ENCODE measurements around the gene FPR3.
"Not testable (repeated sequence)": the region's sequence is repeated elsewhere in the genome, so short reads cannot be mapped to it uniquely, and the experiment has no call there.

Gene FPR3, protein sequence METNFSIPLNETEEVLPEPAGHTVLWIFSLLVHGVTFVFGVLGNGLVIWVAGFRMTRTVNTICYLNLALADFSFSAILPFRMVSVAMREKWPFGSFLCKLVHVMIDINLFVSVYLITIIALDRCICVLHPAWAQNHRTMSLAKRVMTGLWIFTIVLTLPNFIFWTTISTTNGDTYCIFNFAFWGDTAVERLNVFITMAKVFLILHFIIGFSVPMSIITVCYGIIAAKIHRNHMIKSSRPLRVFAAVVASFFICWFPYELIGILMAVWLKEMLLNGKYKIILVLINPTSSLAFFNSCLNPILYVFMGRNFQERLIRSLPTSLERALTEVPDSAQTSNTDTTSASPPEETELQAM

DNA sequence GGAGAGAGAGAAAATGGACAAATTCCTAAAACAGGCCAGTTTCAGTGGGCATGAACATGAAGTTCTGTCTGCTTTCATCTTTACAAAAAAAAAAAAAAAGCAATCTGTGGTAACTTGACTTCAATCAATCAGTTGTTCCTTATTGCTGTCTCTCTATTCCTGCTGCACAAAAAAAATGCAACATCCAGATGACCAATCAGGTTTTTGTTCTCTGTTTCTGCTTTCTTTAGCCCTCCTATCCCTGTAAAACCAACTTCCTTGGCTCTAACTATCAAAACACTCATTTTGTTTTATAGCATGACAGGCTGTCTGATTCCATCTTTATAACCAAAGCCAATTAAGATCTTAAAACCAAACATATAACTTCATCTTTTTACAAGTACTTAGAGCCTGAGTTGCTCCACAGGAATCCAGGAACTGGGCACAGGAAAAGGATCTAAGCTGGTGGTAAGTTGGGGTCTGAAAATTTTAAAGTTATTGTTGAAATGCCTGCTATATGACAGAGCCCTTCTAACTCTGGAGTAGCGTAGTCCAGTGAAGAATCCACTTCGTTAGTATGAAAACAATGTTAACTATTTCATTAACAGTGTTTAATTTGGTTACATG lies at the start of gene FPR3:
TSS of gene FPR3 (plus strand) at position 273 of the 606 bp plus-strand sequence. CDS start 28,592 bp downstream, outside the sequence.
- DNase-seq = no peak

DNA sequence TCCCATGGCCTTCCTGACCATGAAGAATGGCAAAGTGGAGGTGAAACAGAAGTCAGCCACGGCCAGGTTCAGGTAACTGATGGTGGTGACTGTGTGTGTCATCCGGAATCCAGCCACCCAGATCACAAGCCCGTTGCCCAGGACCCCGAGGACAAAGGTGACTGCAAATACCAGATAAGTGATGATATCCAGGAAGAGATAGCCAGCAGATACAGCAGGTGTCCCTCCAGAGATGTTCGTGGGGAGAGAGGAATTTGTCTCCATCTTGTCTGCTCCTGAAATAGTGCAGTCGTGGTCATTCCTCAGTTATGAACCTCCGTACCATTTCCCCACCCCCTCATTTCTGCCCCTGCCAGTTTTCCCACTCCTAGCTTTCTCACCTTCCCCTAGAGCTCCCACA lies 48.2 kb upstream of the FPR3 start:
- DNase-seq = no peak

DNA sequence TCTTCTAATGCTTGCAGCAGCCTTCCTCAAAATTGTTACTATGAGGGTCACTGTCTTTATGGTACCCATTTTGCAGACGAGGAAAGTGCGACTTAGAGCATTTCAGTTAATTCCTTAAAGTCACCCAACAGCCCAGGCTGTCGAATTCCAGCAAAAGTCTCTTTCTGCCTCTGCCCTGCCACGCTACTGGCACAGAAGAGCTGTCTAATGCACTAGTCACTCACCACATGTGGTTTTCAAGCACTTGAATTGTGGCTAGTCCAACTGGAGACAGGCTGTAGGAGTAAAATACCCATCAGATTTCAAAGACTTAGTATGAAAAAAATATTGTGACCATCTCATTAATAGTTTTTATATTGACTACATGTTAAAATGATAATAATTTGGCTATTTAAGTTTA lies 45.0 kb upstream of the FPR3 start:
- DNase-seq = no peak

DNA sequence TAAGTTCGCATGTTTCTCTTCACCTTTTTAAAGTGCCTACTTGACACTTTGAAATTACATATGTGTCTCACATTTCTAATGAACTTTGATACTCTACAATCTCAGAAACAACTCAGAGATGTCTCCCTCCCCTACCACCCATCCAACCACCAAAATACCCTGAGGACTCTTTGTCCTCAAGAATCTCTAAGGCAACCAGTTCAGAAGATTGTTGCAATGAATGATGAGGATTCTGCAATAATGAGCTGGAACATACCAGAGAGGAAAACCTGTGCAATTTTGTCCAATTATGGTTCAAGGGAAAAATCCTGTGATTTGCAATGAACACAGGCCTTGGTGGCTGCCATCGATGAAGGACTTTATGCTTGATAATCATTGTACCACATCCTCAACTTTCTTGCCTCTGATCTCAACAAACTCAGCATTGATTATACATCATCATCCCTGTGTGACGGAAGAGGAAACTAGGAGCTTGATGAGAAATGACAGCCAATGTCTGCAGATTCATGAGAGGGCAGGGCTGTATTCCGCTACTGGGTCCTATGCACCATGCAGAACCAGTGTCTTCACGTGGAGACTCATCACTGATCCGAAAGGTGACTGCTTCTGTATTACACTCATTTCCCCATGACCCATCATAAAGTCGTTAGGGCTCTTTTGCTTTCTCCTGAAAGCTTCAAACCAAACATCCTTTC lies 44.4 kb upstream of the FPR3 start:
- DNase-seq = no peak

DNA sequence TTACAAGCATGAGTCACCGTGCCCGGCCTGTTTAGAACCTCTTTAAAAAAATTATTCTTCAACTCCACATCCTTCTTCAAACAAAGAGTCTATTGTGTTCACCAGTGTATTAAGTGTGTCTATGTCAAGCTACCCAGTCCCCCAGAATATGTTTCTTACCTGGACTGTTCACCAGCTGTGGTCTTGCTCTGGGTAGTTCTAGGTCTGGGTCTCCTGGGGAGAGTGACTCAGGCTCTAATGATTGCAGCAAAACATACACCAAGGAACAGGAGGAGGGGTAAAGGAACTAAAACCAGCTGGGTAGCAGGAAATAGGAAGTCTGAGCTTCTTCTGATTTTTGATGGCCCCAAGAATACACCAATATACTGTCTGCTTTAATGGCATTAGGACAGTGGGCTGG lies 43.3 kb upstream of the FPR3 start, which contains the start of gene FPR1:
TSS of gene FPR1 (minus strand) at position 224 of the 400 bp plus-strand sequence. CDS start 4,884 bp downstream, outside the sequence.
- DNase-seq = peak; percentile 5

DNA sequence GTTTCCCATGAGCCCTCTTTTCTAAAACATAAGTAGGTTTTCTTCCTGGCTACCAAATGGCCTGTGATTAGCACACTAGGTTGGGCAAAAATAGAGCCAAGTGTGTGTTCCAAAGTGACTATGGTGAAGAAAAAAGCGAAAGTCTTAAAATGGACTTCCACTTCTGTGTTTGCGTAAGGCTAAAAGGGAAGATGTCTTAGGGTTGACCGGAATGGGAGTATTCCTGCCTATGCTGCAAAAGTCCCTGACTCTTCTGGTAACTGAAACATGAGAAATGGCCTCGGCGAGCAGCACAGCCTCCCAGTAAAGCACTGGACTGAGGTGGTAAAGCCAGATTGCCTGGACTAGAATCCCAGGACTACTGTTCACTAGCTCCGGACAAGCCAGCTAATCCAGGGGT lies 40.8 kb upstream of the FPR3 start:
- no peak for DNase-seq

DNA sequence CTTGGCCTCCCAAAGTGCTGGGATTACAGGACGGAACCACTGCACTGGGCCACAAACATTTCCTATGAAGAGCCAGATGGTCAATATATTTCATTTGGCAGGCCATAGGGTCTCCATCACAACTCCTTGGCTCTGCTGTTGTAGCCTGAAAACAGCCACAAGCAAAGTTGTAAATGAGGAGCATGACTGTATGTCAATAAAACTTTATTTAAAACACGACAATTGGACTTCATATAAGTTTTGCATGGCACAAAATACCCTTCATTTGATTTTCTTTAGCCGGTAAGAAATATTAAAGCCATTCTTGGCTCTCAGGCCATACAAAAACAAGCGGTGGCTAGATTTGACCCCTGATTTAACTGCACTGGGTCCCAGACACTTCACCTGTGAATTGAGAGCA lies 40.2 kb upstream of the FPR3 start:
- DNase-seq = no peak

DNA sequence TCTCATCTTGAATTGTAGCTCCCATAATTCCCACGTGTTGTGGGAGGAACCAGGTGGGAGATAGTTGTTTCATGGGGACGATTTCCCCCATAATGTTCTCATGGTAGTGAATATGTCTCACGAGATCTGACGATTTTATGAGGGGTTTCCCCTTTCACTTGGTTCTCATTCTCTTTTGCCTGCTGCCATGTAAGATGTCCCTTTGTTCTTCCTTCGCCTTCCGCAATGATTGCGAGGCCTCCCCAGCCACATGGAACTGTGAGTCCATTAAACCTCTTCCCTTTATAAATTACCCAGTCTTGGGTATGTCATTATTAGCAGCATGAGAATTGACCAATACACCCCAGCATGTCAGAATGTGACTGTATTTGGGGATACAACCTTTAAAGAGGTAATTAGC lies 39.4 kb upstream of the FPR3 start:
- no peak for DNase-seq

DNA sequence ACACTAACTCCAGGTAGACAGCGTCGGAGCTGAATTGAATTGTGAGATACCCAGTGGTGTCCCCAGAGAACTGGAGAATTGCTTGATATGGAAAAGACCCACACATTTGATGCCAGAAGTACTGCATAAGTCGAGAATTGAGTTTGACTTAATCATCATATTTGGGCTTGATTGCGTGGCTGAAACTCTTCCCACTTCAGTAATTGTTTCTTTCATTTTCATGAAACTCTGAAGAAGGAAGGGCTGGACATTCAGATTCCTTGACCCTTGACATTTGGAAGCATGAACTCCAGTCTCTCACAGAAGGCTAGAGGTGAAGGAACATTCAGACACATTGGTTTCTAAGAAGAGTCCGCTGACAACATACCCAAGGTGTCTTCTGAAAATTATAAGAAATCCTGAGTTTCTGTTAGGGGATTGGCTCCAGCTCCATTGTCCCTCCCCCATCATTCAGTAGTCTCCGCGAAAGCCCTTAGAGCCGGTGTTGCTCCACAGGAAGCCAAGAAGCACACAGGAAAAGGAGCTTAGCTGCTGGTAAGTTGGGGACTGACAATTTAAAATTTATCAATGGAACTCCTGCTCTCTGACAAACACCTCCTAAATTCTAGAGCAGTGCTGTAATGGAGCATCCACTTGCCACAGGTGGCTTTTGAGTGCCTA lies 34.1 kb upstream of the FPR3 start, which contains the start of gene FPR2:
TSS of gene FPR2 (plus strand) at position 484 of the 660 bp plus-strand sequence. CDS start 7,479 bp downstream, outside the sequence.
- DNase-seq = no peak

DNA sequence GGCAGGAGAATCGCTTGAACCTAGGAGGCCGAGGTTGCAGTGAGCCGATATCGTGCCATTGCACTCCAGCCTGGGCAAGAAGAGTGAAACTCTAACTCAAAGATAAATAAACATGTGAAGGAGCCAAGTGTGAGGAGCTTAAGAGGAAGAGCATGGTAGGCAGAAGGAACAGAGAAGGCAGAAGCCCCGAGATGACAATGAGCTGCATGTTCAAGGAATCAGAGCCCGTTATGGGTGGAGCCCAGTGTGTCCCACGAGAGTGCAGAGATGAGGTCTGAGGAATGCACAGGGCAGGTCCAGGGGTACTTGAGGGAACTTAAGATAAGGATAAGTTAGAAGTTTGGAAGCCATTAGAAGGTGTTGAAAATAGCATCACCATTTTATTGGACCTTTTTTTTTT lies 33.3 kb upstream of the FPR3 start:
- no peak for DNase-seq

DNA sequence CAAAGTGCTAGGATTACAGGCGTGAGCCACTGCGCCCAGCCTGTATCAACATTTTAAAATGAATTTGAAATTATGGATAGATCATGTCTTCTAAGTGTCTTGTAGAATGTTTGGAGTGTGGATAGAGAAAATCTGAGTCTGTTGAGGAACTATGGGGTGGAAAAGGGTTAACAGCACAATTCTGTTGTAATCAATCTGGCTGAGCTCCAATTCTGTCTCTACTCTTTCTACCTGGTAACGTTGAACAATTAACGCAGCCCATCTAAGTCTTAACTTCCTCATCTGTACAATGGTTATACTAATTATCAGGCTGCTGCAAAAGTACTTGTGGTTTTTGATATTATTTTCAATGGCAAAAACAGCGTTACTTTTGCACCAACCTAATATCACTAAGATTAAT lies 29.9 kb upstream of the FPR3 start:
- DNase-seq = no peak

DNA sequence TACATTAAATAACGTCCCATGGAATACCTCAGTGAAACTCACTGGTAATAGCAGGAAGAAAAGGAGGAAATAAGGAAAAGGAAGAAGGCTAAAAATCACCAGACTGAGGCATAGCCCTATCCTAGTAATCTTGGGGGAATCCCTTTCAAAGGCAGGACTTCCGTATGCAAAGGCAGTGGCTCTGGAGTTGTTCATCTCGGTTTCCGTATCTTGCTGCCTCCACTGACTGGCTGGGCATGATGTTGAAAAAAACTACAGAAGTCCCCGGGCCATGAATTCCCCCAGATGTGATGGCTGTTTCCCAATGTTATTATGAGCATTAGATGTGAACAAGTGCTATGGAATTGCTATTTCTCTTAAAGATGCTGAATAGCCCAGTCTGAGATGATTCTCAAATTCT lies 28.5 kb upstream of the FPR3 start:
- no peak for DNase-seq

DNA sequence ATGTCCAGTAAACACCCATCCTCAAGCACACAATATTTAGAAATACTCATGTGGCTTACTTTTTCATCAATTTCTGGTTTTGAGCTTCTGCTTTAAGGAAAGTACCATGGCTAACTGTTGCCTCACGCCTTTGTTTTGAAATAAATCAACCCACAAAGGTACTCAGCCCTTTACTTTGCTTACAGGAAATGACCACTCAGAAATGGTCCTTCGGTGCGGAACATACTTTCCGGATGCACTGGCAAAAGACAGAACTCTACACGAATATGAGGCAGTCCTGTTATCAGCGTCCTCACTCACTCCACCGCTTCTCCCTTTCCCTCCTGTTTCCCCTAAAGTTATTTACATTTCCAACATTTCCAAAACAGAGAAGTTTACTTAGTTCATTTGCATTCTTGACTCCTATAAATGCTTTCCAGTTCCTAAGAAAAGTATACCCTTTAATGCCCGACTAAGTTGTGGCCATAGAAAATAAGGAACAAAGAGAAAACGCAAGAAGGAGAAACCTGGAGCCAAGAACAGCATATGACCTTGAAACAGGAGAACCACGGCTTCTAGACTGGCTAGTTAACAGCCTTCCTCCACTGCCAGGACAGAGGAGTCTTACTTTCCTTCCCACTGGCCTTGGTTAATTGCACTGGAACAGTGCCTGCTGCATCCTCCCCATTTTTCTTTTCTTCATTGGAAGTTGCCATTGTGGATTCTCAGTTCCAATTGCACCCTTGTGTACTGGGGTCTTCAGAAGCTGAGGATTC lies 23.4 kb upstream of the FPR3 start:
- DNase-seq = no peak

DNA sequence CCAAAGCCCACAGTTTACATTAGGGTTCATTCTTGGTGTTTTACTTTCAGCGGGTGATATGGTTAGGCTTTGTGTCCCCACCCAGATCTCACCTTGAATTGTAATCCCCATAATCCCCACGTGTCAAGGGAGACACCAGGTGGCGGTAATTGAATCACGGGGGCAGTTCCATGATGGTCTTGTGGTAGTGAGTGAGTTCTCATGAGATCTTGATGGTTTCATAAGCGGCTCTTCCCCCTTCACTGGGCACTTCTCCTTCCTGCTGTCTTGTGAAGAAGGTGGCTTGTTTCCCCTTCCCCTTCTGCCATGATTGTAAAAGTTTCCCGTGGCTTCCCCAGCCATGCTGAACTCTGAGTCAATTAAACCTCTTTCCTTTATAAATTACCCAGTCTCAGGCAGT lies 22.0 kb upstream of the FPR3 start:
- DNase-seq = no peak

DNA sequence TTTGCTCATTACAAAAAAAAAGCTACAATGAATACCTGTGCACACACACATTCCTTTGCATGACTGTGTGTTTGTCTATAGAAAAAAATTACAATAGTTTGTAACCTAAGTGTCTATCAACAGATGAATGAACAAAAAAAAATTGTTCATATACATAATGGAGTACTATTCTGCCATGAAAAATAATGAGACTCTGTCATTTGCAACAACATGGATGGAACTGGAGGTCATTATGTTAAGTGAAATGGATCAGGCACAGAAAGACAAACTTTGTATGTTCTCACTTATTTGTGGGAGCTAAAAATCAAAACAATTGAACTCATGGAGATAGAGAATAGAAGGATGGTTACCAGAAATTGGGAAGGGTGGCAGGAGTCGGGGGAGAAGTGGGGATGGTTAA lies 18.4 kb upstream of the FPR3 start:
- DNase-seq = not testable (repeated sequence)

DNA sequence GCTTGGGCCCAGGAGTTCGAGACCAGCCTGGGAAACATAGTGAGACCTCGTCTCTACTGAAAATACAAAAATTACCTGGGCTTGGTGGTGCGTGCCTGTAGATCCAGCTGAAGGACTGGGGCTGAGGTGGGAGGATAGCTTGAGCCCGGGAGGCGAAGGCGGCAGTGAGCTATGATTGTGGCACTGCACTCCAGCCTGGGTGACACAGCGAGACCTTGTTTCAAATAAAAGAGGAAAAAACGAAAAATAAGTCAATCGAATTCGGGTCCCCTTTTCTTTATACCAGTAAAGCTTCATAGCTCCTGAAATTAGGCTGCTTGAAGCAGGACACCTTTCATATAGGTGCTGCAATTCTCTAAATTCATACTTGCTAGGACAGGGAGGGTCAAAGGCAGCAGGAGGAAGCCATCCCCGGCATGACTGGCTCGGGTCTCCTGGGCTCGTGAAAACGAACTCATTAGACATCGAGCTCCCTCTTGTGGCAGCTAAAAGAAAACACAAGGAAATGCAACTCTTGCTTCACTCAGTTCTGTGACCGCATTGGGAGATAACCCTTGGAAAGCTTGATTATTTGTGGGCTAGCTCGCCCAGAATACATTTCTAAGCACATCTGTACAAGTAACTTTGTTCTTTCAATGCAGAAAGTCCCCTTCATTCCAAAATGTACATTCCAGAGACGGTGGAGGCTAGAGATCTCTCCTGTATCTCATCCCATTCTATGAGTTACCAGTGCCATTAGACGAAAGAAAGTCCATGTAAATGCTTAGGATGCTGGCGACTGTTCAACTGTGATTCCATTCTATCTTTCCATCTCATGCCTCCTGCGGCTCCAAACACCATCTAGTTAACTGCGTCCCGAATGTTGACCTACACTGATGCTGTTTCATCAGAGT lies 17.1 kb upstream of the FPR3 start:
- DNase-seq = peak; percentile 83

DNA sequence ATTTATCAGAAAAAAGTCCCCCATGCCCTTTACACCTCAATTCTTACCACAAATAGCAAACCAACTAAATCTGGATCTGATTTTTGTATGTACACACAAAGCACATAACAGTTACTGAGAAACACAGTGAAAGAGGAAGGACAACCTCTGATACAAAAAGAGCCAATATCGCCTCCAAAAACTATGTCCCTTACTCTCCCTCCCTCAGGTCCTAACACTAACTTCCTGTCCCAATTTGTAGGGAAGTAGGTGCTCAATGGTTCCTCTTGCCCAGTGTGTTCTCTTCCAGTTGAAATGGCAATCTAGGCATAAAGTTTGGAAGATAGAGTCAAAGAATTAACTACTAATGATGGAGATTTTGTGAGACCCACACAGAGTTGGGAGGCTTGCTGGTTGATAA lies 15.8 kb upstream of the FPR3 start:
- no peak for DNase-seq

DNA sequence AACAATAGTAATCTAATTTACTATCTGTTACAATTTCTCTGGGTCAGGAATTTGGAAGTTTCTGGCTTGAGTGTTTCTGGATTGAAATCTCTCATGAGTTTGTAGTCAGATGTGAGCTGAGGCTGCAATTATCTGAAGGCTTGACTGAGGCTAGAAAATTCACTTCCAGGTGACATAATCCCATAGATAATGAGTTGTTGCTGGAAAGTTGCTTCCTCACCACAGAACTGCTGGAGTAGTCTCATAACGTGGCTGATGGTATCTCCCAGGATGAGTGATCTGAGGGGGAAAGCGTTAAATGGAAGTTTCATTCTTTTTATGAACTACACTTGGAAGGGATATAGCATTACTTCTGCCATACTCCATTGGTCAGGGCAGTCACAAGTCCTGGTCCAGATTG lies 15.3 kb upstream of the FPR3 start:
- DNase-seq = no peak

DNA sequence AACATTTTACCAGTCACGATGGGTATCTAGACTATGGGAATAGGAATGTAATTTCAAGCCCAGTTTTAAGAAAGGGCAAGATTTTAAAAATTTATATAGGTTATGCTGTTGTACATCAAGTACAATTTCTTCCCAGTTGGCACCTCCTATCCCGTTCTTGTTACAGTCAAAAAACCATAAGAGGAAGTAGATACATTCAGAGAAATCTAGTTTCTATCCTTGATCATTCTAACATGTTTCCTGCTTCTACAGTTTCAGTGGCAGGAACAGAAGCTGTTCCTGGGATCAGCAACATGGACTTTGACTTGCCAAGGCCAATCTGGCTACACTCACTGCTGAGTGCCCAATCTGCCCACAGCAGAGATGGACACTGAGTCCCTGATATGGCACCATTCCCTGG lies 14.7 kb upstream of the FPR3 start:
- DNase-seq = no peak

DNA sequence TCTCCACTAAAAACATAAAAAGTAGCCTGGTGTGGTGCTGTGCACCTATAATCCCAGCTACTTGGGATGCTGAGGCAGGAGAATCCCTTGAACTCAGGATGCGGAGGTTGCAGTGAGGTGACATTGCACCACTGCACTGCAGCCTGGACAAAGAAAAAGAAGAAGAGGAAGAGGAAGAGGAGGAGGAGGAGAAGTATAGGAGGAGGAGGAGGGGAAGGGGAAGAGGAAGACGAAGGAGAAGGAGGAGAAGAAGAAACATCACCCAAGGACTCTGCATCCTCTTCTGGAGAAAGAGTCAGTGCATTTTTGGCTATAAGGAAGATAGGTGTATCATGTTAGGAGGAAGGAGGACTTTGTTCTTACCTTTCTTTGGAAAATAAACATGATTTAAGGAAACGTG lies 13.0 kb upstream of the FPR3 start:
- no peak for DNase-seq

DNA sequence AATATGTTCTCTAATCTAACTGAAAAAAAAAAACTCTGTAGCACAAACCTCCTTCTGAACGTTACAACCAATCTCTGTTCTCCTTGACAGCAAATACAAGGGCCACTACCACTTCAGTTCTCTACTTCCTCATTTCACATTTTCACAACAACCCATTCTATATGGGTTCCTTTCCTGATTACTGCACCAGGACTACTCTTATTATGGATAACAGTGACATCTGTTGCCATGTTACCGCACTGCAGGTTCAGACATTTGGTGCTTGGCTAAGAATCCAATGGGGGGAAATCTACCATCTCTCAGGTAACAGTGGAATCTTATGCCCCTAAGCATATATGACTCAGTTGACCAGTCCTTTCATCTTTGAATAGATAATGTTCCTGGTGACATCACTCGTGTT lies 11.6 kb upstream of the FPR3 start:
- DNase-seq = peak; percentile 28

Measured in NCI-H69 (cell line).